Tibial nerve (tissue), 4 donors: ENCODE measurements around the gene GNAQ.

Experiments
- CTCF ChIP-seq, 5 experiments: fragments of 200-600 bp in 3 of 5; fragments of 450-650 bp in 2 of 5; sonication (generic) in 3 of 5; IDR thresholded peaks; one replicate each; pipeline ENCODE4 v1.5.1; 2016 to 2019; ENCODE audit warnings: antibody characterized with exemption in 5 of 5, mild to moderate bottlenecking in 3 of 5, moderate library complexity in 2 of 5
- EP300 ChIP-seq, 2 donors: sonication (generic); formaldehyde crosslinking; IDR thresholded peaks; one replicate each; pipeline ENCODE4 v1.6.1; 2017; ENCODE audit warnings: antibody characterized with exemption in 2 of 2, mild to moderate bottlenecking in 1 of 2
- POLR2A ChIP-seq, 2 donors: fragments of 450-650 bp; IDR thresholded peaks; one replicate each; pipeline ENCODE4 v1.6.1; 2017; ENCODE audit warnings: antibody characterized with exemption in 2 of 2, mild to moderate bottlenecking in 2 of 2, moderate library complexity in 2 of 2

DNA sequence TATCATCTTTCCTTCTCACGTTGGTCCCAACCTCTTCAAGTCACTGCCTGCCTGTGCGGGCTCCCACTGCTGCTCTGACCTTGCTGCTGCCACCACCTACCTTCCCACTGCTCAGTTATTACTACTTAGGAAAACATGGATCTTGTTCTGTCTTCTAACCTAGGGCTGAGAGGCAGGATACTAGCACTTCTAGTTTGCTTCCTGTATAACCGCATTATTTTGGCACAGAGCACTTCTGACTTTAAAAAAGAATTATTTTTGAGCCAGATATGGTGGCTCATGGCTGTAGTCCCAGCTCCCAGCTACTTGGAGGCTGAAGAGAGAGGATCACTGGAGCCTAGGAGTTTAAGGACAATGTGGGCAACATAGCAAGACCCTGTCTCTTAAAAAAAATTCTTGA lies 248.1 kb downstream of the GNAQ start:
- TF ChIP-seq CTCF (IDR thresholded peaks at IDR 0.05) (no peak), POLR2A (IDR thresholded peaks at IDR 0.05) (no peak), EP300 (IDR thresholded peaks at IDR 0.05) (no peak)
